Stomach smooth muscle (tissue), 2 donors: ENCODE data around the gene TOPBP1.

Experiments used
- H3K27ac ChIP-seq: one replicate; pipeline ENCODE4 v1.7.0; 2013; ENCODE audit warnings: mild to moderate bottlenecking, low read length, inconsistent platforms
- H3K27me3 ChIP-seq, 2 donors: one replicate each; pipeline ENCODE4 v1.7.0; 2013; ENCODE audit warnings: low read length in 2 of 2; ENCODE audit not compliant: insufficient read depth in 2 of 2, control insufficient read depth in 1 of 2
- H3K36me3 ChIP-seq, 2 donors: one replicate each; pipeline ENCODE4 v1.7.0; 2013; ENCODE audit warnings: low read length in 2 of 2; ENCODE audit not compliant: control insufficient read depth in 2 of 2, insufficient read depth in 2 of 2
- H3K4me1 ChIP-seq: one replicate; pipeline ENCODE4 v1.7.0; 2013; ENCODE audit warnings: low read length; ENCODE audit not compliant: control insufficient read depth, insufficient read depth
- H3K4me3 ChIP-seq, 2 donors: one replicate each; pipeline ENCODE4 v1.7.0; 2013; ENCODE audit warnings: low read length in 2 of 2
- H3K9ac ChIP-seq, 2 donors: one replicate each; pipeline ENCODE4 v1.7.0; 2013; ENCODE audit warnings: low read length in 2 of 2, mild to moderate bottlenecking in 1 of 2
- H3K9me3 ChIP-seq, 2 donors: one replicate each; pipeline ENCODE4 v1.7.0; 2013; ENCODE audit warnings: low read length in 2 of 2; ENCODE audit not compliant: control insufficient read depth in 2 of 2
- donor health status: healthy.
- donor health status: Pancreatic carcinoma.

The TOPBP1 gene

DNA sequence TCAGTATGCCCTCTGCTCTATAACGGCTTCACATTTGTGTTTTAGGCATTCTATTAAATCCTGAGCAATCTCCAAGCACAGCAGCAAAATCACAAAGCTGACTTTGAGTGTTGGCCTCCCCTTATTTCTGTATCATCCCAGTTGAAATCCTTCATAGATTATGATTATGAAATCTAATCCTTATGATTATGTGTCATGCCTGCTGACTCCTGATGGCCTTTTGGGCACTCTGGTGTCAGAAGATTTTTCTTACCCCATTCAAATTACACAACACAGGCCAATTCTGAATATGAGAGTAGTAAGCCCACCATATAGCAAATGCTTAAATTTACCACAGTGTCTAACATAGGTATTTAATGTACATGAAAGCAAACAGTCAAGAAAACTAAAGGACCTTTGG is 53.9 kb downstream of the TOPBP1 start:
- H3K9me3 ChIP-seq: no peaks in the 10 kb centered on the region
- no peak overlapping the region for H3K4me3 ChIP-seq
- H3K36me3 ChIP-seq: peaks cover 11 to 25% of the 10 kb centered on the region in 2 donors
- H3K9ac ChIP-seq: no peak overlapping the region
- no peaks in the 10 kb centered on the region for H3K27me3 ChIP-seq
- H3K4me1 ChIP-seq: no peaks in the 10 kb centered on the region
- no peak overlapping the region for H3K27ac ChIP-seq

DNA sequence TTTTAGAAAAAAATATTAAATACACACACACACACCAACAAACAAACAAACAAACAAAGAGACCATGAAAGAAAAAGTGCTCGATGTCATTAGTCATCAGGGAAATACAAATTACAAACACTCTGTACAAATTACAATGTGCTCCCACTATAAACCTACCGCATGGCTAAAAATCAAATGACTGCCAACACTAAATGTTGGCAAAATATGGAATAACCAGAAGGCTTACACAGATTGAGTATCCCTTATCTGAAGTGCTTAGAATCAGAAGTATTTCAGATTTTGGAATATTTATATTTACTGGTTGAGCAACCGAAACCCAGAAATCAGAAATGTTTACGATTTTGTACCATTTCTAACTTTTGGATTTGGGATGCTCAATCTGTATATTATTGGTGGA is 54.8 kb downstream of the TOPBP1 start:
- no peaks in the 10 kb centered on the region for H3K27me3 ChIP-seq
- no peak overlapping the region for H3K27ac ChIP-seq
- H3K4me1 ChIP-seq: no peaks in the 10 kb centered on the region
- no peaks in the 10 kb centered on the region for H3K9me3 ChIP-seq
- H3K4me3 ChIP-seq: no peak overlapping the region
- peaks cover 11 to 25% of the 10 kb centered on the region in 2 donors for H3K36me3 ChIP-seq
- no peak overlapping the region for H3K9ac ChIP-seq

DNA sequence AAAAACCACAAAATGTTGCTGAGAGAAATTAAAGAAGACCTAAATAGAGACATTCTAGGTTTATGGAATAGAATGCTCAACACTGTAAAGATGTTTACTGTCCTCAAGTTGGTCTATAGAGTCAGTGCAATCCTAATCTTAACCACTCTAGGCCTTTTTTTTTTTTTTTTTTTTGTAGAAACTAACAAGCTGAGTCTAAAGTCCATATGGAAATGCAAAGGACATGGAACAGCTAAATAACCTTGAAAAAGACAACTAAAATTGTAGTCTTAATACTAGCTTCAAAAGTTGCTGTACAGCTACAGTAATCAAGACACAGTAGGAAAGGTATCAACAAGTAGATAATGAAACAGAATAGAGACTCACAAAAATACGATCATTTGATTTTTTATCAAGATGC is 55.4 kb downstream of the TOPBP1 start:
- Histone ChIP-seq H3K36me3 (peaks cover 10 to 25% of the 10 kb centered on the region in 2 donors), H3K4me3 (no peak overlapping the region), H3K27ac (no peak overlapping the region), H3K27me3 (no peaks in the 10 kb centered on the region), H3K9me3 (no peaks in the 10 kb centered on the region), H3K9ac (no peak overlapping the region), H3K4me1 (no peaks in the 10 kb centered on the region)

DNA sequence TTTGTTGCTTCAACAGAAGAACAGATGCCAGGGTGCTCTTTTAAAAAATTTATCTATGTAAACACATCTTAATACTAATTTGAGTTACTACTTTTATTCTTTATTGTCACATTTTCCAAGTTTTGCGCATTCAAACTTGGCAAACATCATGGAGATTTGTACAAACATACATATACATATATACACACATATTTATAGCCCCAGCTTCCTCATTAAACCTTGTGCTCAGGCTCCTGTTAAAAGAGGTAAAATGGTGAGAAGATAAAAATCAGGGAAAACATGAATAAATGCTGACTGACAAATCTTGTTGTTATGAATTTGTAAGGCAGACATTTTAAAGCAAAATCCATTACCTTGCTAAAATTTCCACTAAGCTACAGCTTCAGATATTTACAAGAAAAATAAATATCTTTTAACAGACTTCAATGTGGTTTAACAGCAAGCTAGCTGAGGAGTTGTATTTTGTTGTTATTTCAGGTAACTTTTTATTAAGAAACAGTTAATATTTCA is 61.1 kb downstream of the TOPBP1 start:
- H3K4me1 ChIP-seq: no peaks in the 10 kb centered on the region
- no peak overlapping the region for H3K4me3 ChIP-seq
- H3K36me3 ChIP-seq: peaks cover 0 to 11% of the 10 kb centered on the region in 2 donors
- H3K9ac ChIP-seq: no peak overlapping the region
- no peaks in the 10 kb centered on the region for H3K27me3 ChIP-seq
- H3K27ac ChIP-seq: no peak overlapping the region
- no peaks in the 10 kb centered on the region for H3K9me3 ChIP-seq

DNA sequence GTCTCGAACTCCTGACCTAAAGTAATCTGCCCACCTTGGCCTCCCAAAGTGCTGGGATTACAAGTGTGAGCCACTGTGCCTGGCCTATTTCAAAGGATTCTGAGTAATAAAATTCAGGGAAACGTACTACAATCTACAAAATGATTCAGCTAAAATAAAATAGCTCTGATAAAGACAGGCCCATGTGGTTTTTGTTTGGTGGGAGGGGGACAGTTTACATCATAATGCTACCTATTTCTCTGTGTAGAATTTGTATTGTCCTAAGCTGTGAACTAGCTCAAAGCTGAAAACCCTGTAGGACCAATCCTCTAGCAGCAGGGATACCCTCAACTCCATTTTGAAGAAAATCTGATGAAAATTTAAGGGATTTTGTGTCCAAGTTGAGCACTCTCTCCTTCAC is 62.5 kb downstream of the TOPBP1 start:
- Histone ChIP-seq H3K4me1 (peaks cover 2% of the 10 kb centered on the region), H3K4me3 (no peak overlapping the region), H3K9ac (no peak overlapping the region), H3K9me3 (no peaks in the 10 kb centered on the region), H3K36me3 (peaks cover 0 to 11% of the 10 kb centered on the region in 2 donors), H3K27ac (no peak overlapping the region), H3K27me3 (no peaks in the 10 kb centered on the region)

DNA sequence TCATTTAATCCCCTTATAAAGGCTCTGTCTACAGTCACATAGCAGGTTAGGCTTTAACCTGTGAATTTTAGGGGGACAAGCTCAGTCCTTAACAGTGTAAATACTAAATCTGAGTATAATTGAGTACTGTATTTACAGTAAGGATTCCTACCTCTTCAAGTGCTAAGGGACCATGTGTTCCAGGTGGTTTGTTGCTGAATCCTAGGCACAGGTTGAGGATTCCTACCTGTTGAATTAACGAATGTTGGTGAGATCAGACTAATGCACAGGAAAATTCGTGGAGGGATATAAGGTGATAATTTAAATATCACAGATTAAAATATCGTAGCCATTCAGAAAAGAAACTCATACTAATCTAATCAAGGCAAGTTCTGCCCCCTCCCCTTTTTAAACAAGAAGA is 63.3 kb downstream of the TOPBP1 start:
- Histone ChIP-seq H3K9me3 (no peaks in the 10 kb centered on the region), H3K36me3 (peaks cover 0 to 11% of the 10 kb centered on the region in 2 donors), H3K27ac (no peak overlapping the region)

DNA sequence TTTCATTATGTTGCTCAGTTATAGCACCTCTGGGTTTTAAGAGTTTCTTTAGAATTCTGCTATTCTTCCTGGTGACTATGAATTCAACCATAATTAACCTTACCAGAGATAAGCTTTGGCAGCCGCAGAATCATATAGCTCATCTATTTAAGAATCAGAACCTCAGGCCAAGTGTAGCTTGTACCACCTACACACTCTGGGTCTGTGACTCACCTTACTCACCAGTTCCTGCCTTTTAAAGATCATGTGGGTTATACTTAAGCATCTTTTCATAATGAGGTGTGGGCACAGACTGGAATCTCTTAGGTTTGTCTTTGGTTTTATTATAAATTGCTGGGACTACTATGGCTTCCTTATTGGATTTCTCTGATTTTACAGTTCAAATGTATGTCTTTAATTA is 66.4 kb downstream of the TOPBP1 start:
- no peaks in the 10 kb centered on the region for H3K9me3 ChIP-seq
- peaks cover 2% of the 10 kb centered on the region for H3K4me1 ChIP-seq
- H3K27ac ChIP-seq: no peak overlapping the region
- no peak overlapping the region for H3K9ac ChIP-seq
- H3K4me3 ChIP-seq: no peak overlapping the region
- H3K36me3 ChIP-seq: peaks cover 0 to 6% of the 10 kb centered on the region in 2 donors
- no peaks in the 10 kb centered on the region for H3K27me3 ChIP-seq

More for the DNA sequence above, 63.3 kb downstream of the TOPBP1 start:
- Histone ChIP-seq H3K4me3 (no peak overlapping the region), H3K27me3 (no peaks in the 10 kb centered on the region), H3K4me1 (peaks cover 2% of the 10 kb centered on the region), H3K9ac (no peak overlapping the region)

DNA sequence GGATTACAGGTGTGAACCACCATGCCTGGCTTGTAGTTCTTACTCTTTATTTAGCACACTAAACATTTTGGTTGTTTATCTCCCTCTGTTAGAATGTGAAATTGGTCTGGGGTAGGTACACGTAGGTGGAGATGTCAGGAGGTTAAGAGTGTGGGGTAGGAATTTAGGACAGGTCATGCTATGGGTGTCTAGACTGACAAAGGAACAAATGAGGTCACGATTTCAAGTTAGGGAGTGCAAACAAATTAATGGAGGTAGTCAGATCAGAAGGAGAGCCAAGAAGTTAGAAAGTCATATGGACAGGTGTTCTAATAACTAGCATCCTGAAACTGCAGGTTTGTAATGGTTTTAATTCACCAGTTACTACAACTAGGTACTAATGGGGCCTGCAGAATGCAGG is 68.5 kb downstream of the TOPBP1 start:
- no peaks in the 10 kb centered on the region for H3K9me3 ChIP-seq
- H3K36me3 ChIP-seq: peaks cover 9 to 12% of the 10 kb centered on the region in 2 donors
- H3K27ac ChIP-seq: no peak overlapping the region
- no peak overlapping the region for H3K9ac ChIP-seq
- no peaks in the 10 kb centered on the region for H3K27me3 ChIP-seq
- peaks cover 2% of the 10 kb centered on the region for H3K4me1 ChIP-seq
- H3K4me3 ChIP-seq: no peak overlapping the region

DNA sequence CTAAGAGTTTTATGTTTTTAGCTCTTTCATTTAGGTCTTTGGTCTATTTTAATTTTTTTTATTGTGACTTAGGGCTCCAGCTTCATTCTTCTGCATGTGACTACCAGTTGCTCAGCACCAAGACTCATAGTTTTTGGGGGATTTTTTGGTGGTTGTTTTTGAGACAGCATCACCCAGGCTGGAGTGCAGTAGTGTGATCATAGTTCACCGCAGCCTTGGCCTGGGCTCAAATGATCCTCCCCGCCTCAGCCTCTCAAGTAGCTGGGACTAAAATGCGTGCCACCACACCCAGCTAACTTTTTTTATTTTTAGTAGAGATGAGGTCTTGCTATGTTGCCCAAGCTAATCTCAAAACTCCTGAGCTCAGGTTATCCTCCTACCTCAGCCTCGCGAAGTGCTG is 68.9 kb downstream of the TOPBP1 start:
- H3K4me3 ChIP-seq: no peak overlapping the region
- H3K4me1 ChIP-seq: peaks cover 2% of the 10 kb centered on the region
- H3K27ac ChIP-seq: no peak overlapping the region
- peaks cover 10 to 12% of the 10 kb centered on the region in 2 donors for H3K36me3 ChIP-seq
- no peaks in the 10 kb centered on the region for H3K9me3 ChIP-seq
- no peaks in the 10 kb centered on the region for H3K27me3 ChIP-seq
- no peak overlapping the region for H3K9ac ChIP-seq

DNA sequence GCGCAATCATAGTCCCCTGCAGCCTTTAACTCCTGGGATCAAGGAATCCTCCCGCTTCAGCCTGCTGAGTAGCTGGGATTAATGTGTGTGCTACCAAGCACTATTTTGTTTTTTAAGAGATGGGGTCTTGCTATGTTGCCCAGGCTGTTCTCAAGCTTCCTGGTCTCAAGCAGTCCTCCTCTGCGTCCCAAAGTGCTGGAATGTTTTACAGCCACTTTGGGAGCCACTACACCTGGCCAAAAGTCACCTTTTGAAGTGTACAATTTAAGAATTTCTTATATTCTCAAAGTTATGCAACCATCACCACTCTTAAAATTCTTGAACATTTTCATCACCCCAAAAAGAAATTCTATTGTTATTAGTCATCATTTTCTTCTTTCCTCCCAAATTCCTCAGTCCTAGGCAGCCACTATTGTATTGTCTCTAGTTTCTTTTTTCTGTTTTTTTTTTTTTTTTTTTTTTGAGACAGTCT is 70.4 kb downstream of the TOPBP1 start:
- H3K9ac ChIP-seq: no peak overlapping the region
- peaks cover 2% of the 10 kb centered on the region for H3K4me1 ChIP-seq
- no peaks in the 10 kb centered on the region for H3K9me3 ChIP-seq
- H3K27ac ChIP-seq: no peak overlapping the region
- no peaks in the 10 kb centered on the region for H3K27me3 ChIP-seq
- no peak overlapping the region for H3K4me3 ChIP-seq
- H3K36me3 ChIP-seq: peaks cover 17 to 19% of the 10 kb centered on the region in 2 donors

DNA sequence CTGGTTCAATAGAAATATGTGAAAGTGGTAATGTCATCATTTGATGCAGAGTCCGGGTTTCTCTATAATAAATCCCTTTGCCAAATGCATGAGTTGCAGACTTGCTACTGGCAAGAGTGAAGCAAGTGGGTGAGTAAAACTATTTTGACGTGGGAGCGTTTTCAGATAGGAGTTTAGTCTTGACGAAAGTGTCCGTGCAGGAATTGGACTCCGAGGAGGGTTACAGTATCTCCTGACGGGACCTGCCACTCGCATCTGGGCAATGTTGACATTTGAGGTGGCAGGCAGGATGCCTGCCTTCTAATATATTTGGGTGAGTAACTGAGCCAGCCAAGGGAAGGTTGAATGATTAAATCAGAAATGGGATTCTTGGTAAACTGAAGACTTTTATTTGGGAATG is 72.2 kb downstream of the TOPBP1 start:
- no peaks in the 10 kb centered on the region for H3K27me3 ChIP-seq
- H3K36me3 ChIP-seq: peaks cover 24 to 30% of the 10 kb centered on the region in 2 donors
- no peaks in the 10 kb centered on the region for H3K4me1 ChIP-seq
- H3K9me3 ChIP-seq: no peaks in the 10 kb centered on the region
- no peak overlapping the region for H3K27ac ChIP-seq
- H3K4me3 ChIP-seq: no peak overlapping the region
- H3K9ac ChIP-seq: no peak overlapping the region
